ENCODE data around the gene MYH16.
"Not testable (repeated sequence)": the region's sequence is repeated elsewhere in the genome, so short reads cannot be mapped to it uniquely, and the experiment has no call there.

The MYH16 gene

GRCh38 chr7:99326408-99326782 lies 53.8 kb downstream of the MYH16 start:
- intact Hi-C loops (cut with DNase I), result loop anchor here (5.0 kb wide), 2 partner anchors 81 to 184 kb away; partner anchors contain the start of genes BUD31, PDAP1 and SMURF1
- no peak for DNase-seq

- DNase-seq, result peak in 1 of 42 donors; percentile 35
- intact Hi-C loops (cut with DNase I), result not testable (repeated sequence)
These were observed 57.8 kb downstream of the MYH16 start for GRCh38 chr7:99330314-99330961.

GRCh38 chr7:99331002-99331401 lies 58.4 kb downstream of the MYH16 start:
- intact Hi-C loops (cut with DNase I), result no loop called here
- DNase-seq, result peak in 1 of 42 donors; percentile 27

- intact Hi-C loops (cut with DNase I), result no loop called here
- DNase-seq, result no peak
These were observed 67.0 kb downstream of the MYH16 start for GRCh38 chr7:99339595-99339994.

DNA sequence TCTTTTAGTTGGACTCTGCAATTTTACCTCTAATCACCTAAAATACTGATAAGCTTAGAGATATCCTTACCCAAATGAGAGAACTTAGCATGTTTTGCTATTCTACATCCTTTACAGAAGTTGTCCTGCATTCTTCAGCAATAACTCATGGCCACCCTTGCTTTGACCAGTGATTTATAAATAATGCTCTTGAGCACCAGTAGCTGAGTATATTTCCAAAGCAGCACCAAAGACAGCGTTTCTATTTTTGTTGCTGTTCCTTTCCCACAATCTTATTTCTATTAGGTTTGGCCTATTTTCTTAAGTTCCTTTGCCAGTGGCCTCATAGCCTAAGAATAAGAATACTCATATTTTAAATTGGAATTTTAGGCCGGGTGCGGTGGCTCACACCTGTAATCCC lies 68.0 kb downstream of the MYH16 start:
- intact Hi-C loops (cut with DNase I), result no loop called here
- DNase-seq, result no peak

- intact Hi-C loops (cut with DNase I), result no loop called here
- no peak for DNase-seq
These were observed 71.5 kb downstream of the MYH16 start for GRCh38 chr7:99344061-99344647.

DNA sequence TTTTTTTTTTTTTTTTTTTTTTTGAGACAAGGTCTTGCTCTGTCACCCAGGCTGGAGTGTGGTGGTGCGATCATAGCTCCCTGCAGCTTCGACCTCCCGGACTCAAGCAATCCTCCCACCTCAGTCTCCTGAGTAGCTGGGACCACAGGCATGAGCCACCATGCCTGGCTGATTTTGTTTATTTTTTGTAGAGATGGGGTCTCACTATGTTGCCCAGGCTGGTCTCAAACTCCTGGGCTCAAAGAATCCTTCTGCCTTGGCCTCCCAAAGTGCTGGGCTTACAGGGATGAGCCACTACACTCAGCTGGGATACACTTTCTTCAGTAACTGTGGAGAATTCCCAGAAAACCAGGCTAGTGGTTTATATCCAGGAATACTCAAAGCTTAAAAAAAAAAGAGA lies 78.0 kb downstream of the MYH16 start:
- intact Hi-C loops (cut with DNase I); DNase-seq: not testable (repeated sequence)

DNA sequence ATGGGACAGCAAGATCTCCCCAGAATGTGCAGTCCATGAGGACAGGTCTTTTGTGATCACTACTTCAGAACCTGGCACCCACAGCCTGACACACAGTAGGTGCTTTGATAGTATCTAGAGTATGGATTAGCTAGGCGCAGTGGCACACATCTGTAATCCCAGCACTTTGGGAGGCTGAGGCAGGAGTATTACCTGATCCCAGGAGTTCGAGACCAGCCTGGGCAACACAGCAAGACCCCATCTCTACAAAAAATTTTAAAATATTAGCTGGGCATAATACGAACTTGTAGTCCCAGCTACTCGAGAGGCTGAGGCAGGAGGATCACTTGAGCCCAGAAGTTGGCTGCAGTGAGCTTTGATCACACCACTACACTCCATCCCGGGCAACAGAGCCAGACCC lies 79.6 kb downstream of the MYH16 start:
- no peak for DNase-seq
- intact Hi-C loops (cut with DNase I), result no loop called here

GRCh38 chr7:99355098-99355497 lies 82.5 kb downstream of the MYH16 start:
- intact Hi-C loops (cut with DNase I), result no loop called here
- DNase-seq, result peak in 1 of 42 donors; percentile 18

GRCh38 chr7:99357701-99358490 lies 85.3 kb downstream of the MYH16 start:
- peak in 7 of 42 donors; percentile 18 to 62 (median 25) for DNase-seq
- intact Hi-C loops (cut with DNase I), result no loop called here

- intact Hi-C loops (cut with DNase I), result not testable (repeated sequence)
- DNase-seq, result peak in 1 of 42 donors; percentile 21
These were observed 85.9 kb downstream of the MYH16 start for GRCh38 chr7:99358521-99358920.

DNA sequence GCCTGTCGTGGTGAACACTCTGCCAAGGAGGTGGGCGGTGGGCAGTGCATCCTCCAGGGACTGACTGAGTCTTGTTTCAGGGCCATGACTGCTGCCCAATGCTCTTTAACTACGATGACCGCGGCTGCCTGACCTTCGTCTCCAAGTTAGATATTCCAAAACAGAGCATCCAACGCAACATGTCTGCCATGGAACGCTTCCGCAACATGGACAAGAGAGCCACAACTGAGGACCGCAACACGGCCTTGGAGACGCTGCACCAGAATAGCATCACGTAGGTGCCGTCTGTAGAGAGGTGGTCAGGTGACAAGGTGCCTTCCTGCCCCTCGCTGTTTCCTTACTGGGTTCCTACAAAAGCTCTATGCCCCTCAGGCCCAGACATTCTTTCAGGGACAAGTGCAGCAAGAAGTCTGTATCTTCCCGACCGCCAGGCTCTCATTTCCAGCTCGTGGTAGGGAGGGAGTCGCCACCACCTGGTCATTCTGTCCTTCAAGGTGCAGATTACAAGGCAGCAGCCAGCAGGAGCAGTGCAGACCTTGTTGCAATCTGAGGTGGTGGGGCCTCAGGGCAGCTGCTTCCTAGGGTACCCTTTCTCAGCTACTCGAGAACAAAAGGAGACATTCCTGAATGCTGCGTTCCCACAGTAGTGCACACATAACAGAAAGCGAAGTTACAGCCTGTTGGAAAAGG lies 87.0 kb downstream of the MYH16 start:
- intact Hi-C loops (cut with DNase I), result no loop called here
- DNase-seq, result peak in 2 of 42 donors; percentile 12 to 22

Measured in head of caudate nucleus (tissue), 42 donors.